Activated CD8-positive, alpha-beta memory T cell treated with anti-CD3 and anti-CD28 coated beads, Interleukin-2, amount 10 ng/mL, durations not matched to agents 7 days and 5 days (primary cell): ENCODE measurements around the gene EIF2A. TPM values are rescaled to one million over a fixed set of nuclear protein-coding genes. Genes with fewer than 3 reads are reported as not detected.
A peak's percentile ranks its signal among the peaks of the same experiment; 100 is the strongest.

ENCODE experiments used
- ATAC-seq: fragments of 150-1000 bp; cut with Tn5 transposase; one replicate; pipeline ENCODE4 v1.10.0; 2021; ENCODE audit warnings: moderate library complexity
- CTCF ChIA-PET: fragments of 350-600 bp; sonication (Branson Sonifier 250); formaldehyde crosslinking; loops from one replicate; lab custom pipeline; 2021; ENCODE audit warnings: antibody characterized with exemption; lab: Charles Lee
- DNase-seq: peaks from one replicate; pipeline ENCODE4 v3.0.0-alpha.2; 2020
- H3K27ac Mint-ChIP-seq: one replicate; pipeline ENCODE4 v1.8.0; 2021; ENCODE audit warnings: mild to moderate bottlenecking, mixed read lengths
- H3K27me3 Mint-ChIP-seq: one replicate; pipeline ENCODE4 v1.8.0; 2021; ENCODE audit warnings: mixed read lengths
- H3K36me3 Mint-ChIP-seq: one replicate; pipeline ENCODE4 v1.8.0; 2021; ENCODE audit warnings: mild to moderate bottlenecking, mixed read lengths
- H3K4me1 Mint-ChIP-seq: one replicate; pipeline ENCODE4 v1.8.0; 2021; ENCODE audit warnings: mixed read lengths
- H3K4me3 Mint-ChIP-seq: one replicate; pipeline ENCODE4 v1.8.0; 2021; ENCODE audit warnings: mild to moderate bottlenecking, moderate library complexity, mixed read lengths
- H3K9me3 Mint-ChIP-seq: one replicate; pipeline ENCODE4 v1.8.0; 2022; ENCODE audit warnings: low read depth, mixed read lengths
- total RNA-seq, 2 experiments: library from RNA; stranded (reverse); gene quantifications; one replicate each; pipeline ENCODE4 v1.2.3, GENCODE V29; 2021

EIF2A gene
- total RNA-seq, 2 experiments from 2014 or later: 66.7 to 97.5 TPM

- H3K27ac Mint-ChIP-seq: peak overlapping the region; percentile 96
- H3K36me3 Mint-ChIP-seq: peaks cover 35% of the 10 kb centered on the region
- no peaks in the 10 kb centered on the region for H3K9me3 Mint-ChIP-seq
- H3K4me1 Mint-ChIP-seq: peaks cover 57% of the 10 kb centered on the region
- DNase-seq: no peak
- peak overlapping the region; percentile 92 for H3K4me3 Mint-ChIP-seq
- CTCF ChIA-PET: interaction anchor here (0.9 to 1.2 kb wide), 2 partner anchors 9 to 58 kb away, joined by 3 read pairs; no protein-coding TSS in a partner anchor
- ATAC-seq: no peak
- H3K27me3 Mint-ChIP-seq: no peaks in the 10 kb centered on the region
Observed at GRCh38 chr3:150547045-150547741, 606 bp downstream of the EIF2A start.

GRCh38 chr3:150555859-150556436 is 9.4 kb downstream of the EIF2A start:
- no peaks in the 10 kb centered on the region for H3K27me3 Mint-ChIP-seq
- peaks cover 36% of the 10 kb centered on the region for H3K4me1 Mint-ChIP-seq
- ATAC-seq: peak; percentile 20
- H3K4me3 Mint-ChIP-seq: no peak overlapping the region
- H3K9me3 Mint-ChIP-seq: no peaks in the 10 kb centered on the region
- H3K27ac Mint-ChIP-seq: no peak overlapping the region
- CTCF ChIA-PET: interaction anchor here (1.3 kb wide), 1 partner anchor 10 kb away, joined by 3 read pairs; the partner anchor contains the start of genes EIF2A and SERP1
- peaks cover 55% of the 10 kb centered on the region for H3K36me3 Mint-ChIP-seq
- DNase-seq: no peak

DNA sequence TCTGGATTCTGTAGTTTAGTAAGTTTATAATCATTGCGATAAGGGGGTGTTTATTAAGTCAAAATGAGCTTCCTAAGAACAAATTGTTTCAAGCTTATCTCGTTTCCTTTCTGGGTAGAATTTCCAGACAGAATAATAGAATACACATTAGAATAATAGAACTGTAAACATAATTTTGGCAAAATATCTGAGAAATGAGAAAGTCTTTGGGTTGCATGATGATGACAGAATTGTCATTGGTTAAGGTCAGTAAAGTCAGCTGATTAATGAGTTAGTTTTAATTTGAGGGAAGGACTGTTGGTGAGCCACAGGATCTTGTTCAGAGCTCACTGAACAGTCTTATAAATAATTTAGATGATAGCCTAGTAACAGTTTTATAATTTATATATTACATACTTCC is 10.2 kb downstream of the EIF2A start:
- CTCF ChIA-PET: interaction anchor here (1.3 kb wide), 1 partner anchor 10 kb away, joined by 3 read pairs; the partner anchor contains the start of genes EIF2A and SERP1
- no peak overlapping the region for H3K27ac Mint-ChIP-seq
- ATAC-seq (no peak), DNase-seq (no peak)
- peaks cover 33% of the 10 kb centered on the region for H3K4me1 Mint-ChIP-seq
- peaks cover 55% of the 10 kb centered on the region for H3K36me3 Mint-ChIP-seq
- H3K4me3 Mint-ChIP-seq: no peak overlapping the region
- H3K27me3 Mint-ChIP-seq: no peaks in the 10 kb centered on the region
- no peaks in the 10 kb centered on the region for H3K9me3 Mint-ChIP-seq

DNA sequence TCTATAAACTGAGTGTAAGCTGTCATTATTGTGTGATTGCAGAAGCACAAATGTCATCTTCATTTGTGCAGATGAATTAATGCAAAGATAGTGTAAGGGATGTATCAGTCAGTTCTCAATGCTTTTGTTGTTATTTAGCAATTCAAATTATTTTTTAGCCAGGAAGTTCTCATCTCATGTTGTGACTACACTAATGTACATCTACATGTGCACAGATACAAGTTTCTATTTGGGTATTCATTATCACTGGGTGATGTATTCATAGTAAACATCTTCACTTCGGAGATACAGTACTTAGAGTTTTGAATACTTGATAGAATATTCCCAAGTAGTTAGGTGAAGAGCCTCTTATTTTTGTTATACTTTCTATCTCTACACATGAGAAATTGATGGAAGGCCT is 11.1 kb downstream of the EIF2A start:
- CTCF ChIA-PET: no interaction called here
- Mint-ChIP-seq H3K27ac (no peak overlapping the region), H3K4me3 (no peak overlapping the region), H3K9me3 (no peaks in the 10 kb centered on the region), H3K4me1 (peaks cover 31% of the 10 kb centered on the region), H3K27me3 (no peaks in the 10 kb centered on the region), H3K36me3 (peaks cover 55% of the 10 kb centered on the region)
- no peak for DNase-seq
- no peak for ATAC-seq

DNA sequence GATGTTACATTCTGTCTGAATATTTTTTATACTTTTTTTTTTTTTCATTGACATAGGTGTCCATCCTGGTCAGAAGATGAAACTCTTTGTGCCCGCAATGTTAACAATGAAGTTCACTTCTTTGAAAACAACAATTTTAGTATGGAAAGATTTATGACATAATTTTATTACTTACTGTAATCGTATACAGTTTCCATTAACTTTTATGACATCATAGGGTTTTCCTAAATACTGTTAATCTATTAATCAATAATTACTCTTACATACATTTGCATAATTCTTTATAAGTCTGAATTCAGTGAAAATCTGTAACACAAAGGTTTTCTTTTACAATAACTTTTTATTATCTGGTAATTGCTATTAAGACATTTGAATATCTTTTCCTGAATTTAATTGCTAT is 17.7 kb downstream of the EIF2A start:
- CTCF ChIA-PET: interaction anchor here (1.4 kb wide), 1 partner anchor 12 kb away, joined by 3 read pairs; no protein-coding TSS in a partner anchor

GRCh38 chr3:150567328-150567727 is 20.7 kb downstream of the EIF2A start:
- H3K36me3 Mint-ChIP-seq: peaks cover 43% of the 10 kb centered on the region
- H3K4me3 Mint-ChIP-seq: no peak overlapping the region
- CTCF ChIA-PET: interaction anchor here (1.3 to 1.9 kb wide), 2 partner anchors 8 to 10 kb away, joined by 3 to 4 read pairs; no protein-coding TSS in a partner anchor
- DNase-seq (no peak), ATAC-seq (no peak)
- no peaks in the 10 kb centered on the region for H3K4me1 Mint-ChIP-seq
- no peaks in the 10 kb centered on the region for H3K27me3 Mint-ChIP-seq
- no peaks in the 10 kb centered on the region for H3K9me3 Mint-ChIP-seq
- H3K27ac Mint-ChIP-seq: no peak overlapping the region

More for the DNA sequence above, 17.7 kb downstream of the EIF2A start:
- Mint-ChIP-seq H3K27me3 (no peaks in the 10 kb centered on the region), H3K36me3 (peaks cover 40% of the 10 kb centered on the region), H3K9me3 (no peaks in the 10 kb centered on the region), H3K4me1 (peaks cover 6% of the 10 kb centered on the region), H3K27ac (no peak overlapping the region), H3K4me3 (no peak overlapping the region)
- no peak for ATAC-seq
- no peak for DNase-seq

DNA sequence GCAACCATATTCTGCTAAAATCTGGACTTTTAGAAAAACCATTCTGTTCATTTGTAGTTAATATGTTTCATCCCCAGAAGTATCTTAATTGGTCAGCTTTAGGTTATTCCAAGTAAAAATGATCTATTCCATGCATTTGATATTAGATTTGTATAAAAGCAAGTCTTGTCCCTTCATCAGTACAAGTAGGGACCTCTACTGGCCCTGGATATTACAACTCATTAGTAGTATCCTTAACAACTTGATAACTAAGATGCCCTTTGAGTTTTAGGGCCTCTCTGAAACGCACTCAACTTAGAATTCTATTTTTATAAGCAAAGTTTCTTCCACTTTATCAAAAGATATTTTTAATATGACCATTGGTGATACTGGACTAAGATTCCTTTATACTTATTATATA is 31.3 kb downstream of the EIF2A start:
- Mint-ChIP-seq H3K4me1 (peaks cover 28% of the 10 kb centered on the region), H3K9me3 (no peaks in the 10 kb centered on the region), H3K36me3 (peaks cover 52% of the 10 kb centered on the region), H3K4me3 (no peak overlapping the region), H3K27ac (no peak overlapping the region), H3K27me3 (no peaks in the 10 kb centered on the region)
- ATAC-seq: no peak
- CTCF ChIA-PET: interaction anchor here (1.3 to 2.1 kb wide), 2 partner anchors 11 to 12 kb away, joined by 4 to 8 read pairs; no protein-coding TSS in a partner anchor
- no peak for DNase-seq

GRCh38 chr3:150581174-150581573 is 34.6 kb downstream of the EIF2A start:
- no peaks in the 10 kb centered on the region for H3K9me3 Mint-ChIP-seq
- H3K36me3 Mint-ChIP-seq: peaks cover 58% of the 10 kb centered on the region
- DNase-seq: no peak
- CTCF ChIA-PET: no interaction called here
- H3K4me1 Mint-ChIP-seq: peaks cover 31% of the 10 kb centered on the region
- no peak for ATAC-seq
- H3K4me3 Mint-ChIP-seq: no peak overlapping the region
- H3K27ac Mint-ChIP-seq: no peak overlapping the region
- H3K27me3 Mint-ChIP-seq: no peaks in the 10 kb centered on the region

DNA sequence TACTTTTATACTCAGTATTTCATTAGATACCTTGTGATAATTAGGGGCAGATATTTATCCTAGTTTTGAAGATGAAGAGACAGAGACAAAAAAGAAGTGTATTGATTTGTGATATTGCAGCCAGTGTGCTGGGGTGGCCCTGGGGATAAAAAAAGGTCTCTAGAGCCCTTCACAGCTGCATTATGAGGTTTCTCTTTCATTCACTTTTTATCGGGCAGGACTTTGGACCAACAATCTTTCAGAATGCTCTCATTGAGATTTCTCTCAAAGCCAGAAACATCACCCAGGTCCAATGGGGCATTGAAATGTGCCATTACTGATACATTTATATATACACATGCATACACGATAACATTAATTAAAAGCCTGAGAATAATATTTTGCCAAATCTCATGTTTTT is 36.0 kb downstream of the EIF2A start:
- DNase-seq (no peak), ATAC-seq (peak; percentile 37)
- no peaks in the 10 kb centered on the region for H3K9me3 Mint-ChIP-seq
- CTCF ChIA-PET: no interaction called here
- peak overlapping the region; percentile 41 for H3K4me3 Mint-ChIP-seq
- peaks cover 48% of the 10 kb centered on the region for H3K36me3 Mint-ChIP-seq
- no peaks in the 10 kb centered on the region for H3K27me3 Mint-ChIP-seq
- peak overlapping the region; percentile 87 for H3K27ac Mint-ChIP-seq
- H3K4me1 Mint-ChIP-seq: peaks cover 20% of the 10 kb centered on the region

DNA sequence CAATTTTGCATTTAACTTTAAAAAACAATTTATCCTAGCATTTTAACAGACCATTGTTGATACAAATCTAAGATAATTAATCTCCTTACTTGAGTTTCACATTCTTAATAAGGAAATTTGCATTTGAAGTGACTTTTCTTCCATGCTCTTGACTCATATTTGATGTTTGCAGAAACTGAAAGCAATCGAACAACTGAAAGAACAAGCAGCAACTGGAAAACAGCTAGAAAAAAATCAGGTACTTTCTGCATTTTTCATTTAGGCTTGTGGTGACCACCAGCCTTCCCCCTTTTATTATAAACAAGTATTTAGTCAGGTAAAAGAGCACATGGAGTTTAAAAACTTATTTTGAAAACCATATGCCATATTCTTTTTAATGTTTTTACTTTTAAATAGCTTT is 36.4 kb downstream of the EIF2A start:
- peaks cover 16% of the 10 kb centered on the region for H3K4me1 Mint-ChIP-seq
- H3K4me3 Mint-ChIP-seq: peak overlapping the region; percentile 41
- CTCF ChIA-PET: no interaction called here
- H3K9me3 Mint-ChIP-seq: no peaks in the 10 kb centered on the region
- no peaks in the 10 kb centered on the region for H3K27me3 Mint-ChIP-seq
- H3K27ac Mint-ChIP-seq: peak overlapping the region; percentile 87
- DNase-seq: no peak
- H3K36me3 Mint-ChIP-seq: peaks cover 45% of the 10 kb centered on the region
- peak; percentile 72 for ATAC-seq

- H3K36me3 Mint-ChIP-seq: peaks cover 29% of the 10 kb centered on the region
- CTCF ChIA-PET: interaction anchor here (1.5 to 1.6 kb wide), 2 partner anchors 11 to 14 kb away, joined by 4 to 8 read pairs; partner anchors contain the start of gene SELENOT
Observed at GRCh38 chr3:150588027-150588830, 41.6 kb downstream of the EIF2A start.

GRCh38 chr3:150589759-150590158 is 43.2 kb downstream of the EIF2A start:
- CTCF ChIA-PET: interaction anchor here (1.5 kb wide), 1 partner anchor 13 kb away, joined by 8 read pairs; no protein-coding TSS in a partner anchor
- DNase-seq: no peak
- no peak overlapping the region for H3K27ac Mint-ChIP-seq
- no peaks in the 10 kb centered on the region for H3K9me3 Mint-ChIP-seq
- H3K27me3 Mint-ChIP-seq: no peaks in the 10 kb centered on the region
- H3K4me3 Mint-ChIP-seq: no peak overlapping the region
- H3K36me3 Mint-ChIP-seq: peaks cover 20% of the 10 kb centered on the region
- H3K4me1 Mint-ChIP-seq: peaks cover 16% of the 10 kb centered on the region
- ATAC-seq: peak; percentile 62

More at GRCh38 chr3:150588027-150588830, 41.6 kb downstream of the EIF2A start:
- no peak for DNase-seq
- Mint-ChIP-seq H3K4me1 (peaks cover 17% of the 10 kb centered on the region), H3K4me3 (no peak overlapping the region), H3K27ac (peak overlapping the region; percentile 52), H3K9me3 (no peaks in the 10 kb centered on the region), H3K27me3 (no peaks in the 10 kb centered on the region)
- ATAC-seq: no peak

DNA sequence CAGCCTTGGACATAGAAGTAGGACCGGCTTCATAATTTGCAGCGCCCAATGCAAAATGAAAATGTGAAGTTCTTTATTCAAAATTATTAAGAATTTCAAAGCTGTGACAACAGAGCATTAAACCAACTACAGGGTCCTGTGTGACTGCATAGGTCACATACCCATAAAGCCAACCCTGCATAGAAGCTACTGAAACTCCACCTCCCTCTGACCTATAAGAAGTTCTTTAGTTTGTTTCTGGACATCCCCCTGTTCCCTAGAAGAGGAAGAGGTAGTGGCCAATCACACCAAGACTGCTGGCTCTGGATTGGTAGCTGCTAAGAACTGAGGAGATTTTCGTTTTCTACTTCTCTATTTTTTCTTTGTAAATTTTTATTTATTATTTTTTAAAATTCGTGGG is 47.6 kb downstream of the EIF2A start:
- no peak overlapping the region for H3K27ac Mint-ChIP-seq
- ATAC-seq (no peak), DNase-seq (no peak)
- H3K36me3 Mint-ChIP-seq: peaks cover 10% of the 10 kb centered on the region
- H3K27me3 Mint-ChIP-seq: no peaks in the 10 kb centered on the region
- peaks cover 16% of the 10 kb centered on the region for H3K4me1 Mint-ChIP-seq
- CTCF ChIA-PET: interaction anchor here (1.0 to 1.8 kb wide), 3 partner anchors 9 to 20 kb away, joined by 4 to 7 read pairs (median 4); partner anchors contain the start of gene SELENOT
- no peaks in the 10 kb centered on the region for H3K9me3 Mint-ChIP-seq
- no peak overlapping the region for H3K4me3 Mint-ChIP-seq
